ENCODE measurements around the gene TMCC1. TPM values are rescaled to one million over a fixed set of nuclear protein-coding genes. Genes with fewer than 3 reads are reported as not detected.
"Not testable (repeated sequence)": the region's sequence is repeated elsewhere in the genome, so short reads cannot be mapped to it uniquely, and the experiment has no call there.

The TMCC1 gene
- total and polyA plus RNA-seq, 12 donors = 5.3 to 36.0 (median 27.2) TPM

- H3K4me3 ChIP-seq = no peak overlapping the region
- H3K27ac ChIP-seq = no peak overlapping the region
- DNase-seq (no peak), ATAC-seq (no peak)
- no peaks in the 10 kb centered on the region for H3K36me3 ChIP-seq
- intact Hi-C loops (cut with DNase I) = no loop called here
- H3K4me1 ChIP-seq = no peaks in the 10 kb centered on the region
- TF ChIP-seq, protein P1, sequence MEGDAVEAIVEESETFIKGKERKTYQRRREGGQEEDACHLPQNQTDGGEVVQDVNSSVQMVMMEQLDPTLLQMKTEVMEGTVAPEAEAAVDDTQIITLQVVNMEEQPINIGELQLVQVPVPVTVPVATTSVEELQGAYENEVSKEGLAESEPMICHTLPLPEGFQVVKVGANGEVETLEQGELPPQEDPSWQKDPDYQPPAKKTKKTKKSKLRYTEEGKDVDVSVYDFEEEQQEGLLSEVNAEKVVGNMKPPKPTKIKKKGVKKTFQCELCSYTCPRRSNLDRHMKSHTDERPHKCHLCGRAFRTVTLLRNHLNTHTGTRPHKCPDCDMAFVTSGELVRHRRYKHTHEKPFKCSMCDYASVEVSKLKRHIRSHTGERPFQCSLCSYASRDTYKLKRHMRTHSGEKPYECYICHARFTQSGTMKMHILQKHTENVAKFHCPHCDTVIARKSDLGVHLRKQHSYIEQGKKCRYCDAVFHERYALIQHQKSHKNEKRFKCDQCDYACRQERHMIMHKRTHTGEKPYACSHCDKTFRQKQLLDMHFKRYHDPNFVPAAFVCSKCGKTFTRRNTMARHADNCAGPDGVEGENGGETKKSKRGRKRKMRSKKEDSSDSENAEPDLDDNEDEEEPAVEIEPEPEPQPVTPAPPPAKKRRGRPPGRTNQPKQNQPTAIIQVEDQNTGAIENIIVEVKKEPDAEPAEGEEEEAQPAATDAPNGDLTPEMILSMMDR (IDR thresholded peaks at IDR 0.05) = no peak
- H3K27me3 ChIP-seq = no peaks in the 10 kb centered on the region
- H3K9me3 ChIP-seq = no peaks in the 10 kb centered on the region
Observed at GRCh38 chr3:129764090-129764489, 129.4 kb downstream of the TMCC1 start.

GRCh38 chr3:129758785-129759320, 134.7 kb downstream of the TMCC1 start:
- intact Hi-C loops (cut with DNase I) = no loop called here
- Histone ChIP-seq H3K36me3 (peaks cover 0 to 5% (median 0%) of the 10 kb centered on the region in 9 donors), H3K9me3 (peaks cover 0 to 10% (median 0%) of the 10 kb centered on the region in 11 donors), H3K4me1 (peaks cover 0 to 18% (median 0%) of the 10 kb centered on the region in 9 donors), H3K4me3 (no peak overlapping the region), H3K27ac (no peak overlapping the region), H3K27me3 (no peaks in the 10 kb centered on the region)
- 69 to 72% methylated on average over 1 of the region's 1 CpG for WGBS, 2 donors
- DNase-seq = no peak
- TF ChIP-seq, protein P1 (IDR thresholded peaks at IDR 0.05) = no peak
- ATAC-seq = no peak

GRCh38 chr3:129758306-129758705, 135.2 kb downstream of the TMCC1 start:
- Histone ChIP-seq H3K9me3 (peaks cover 0 to 10% (median 0%) of the 10 kb centered on the region in 11 donors), H3K27me3 (no peaks in the 10 kb centered on the region), H3K27ac (no peak overlapping the region), H3K4me1 (peaks cover 0 to 18% (median 0%) of the 10 kb centered on the region in 9 donors), H3K36me3 (peaks cover 0 to 5% (median 0%) of the 10 kb centered on the region in 9 donors), H3K4me3 (no peak overlapping the region)
- TF ChIP-seq, protein P1 (IDR thresholded peaks at IDR 0.05) = no peak
- intact Hi-C loops (cut with DNase I) = no loop called here
- no peak for ATAC-seq
- DNase-seq = no peak
- WGBS, 2 donors = 96 to 97% methylated on average over 2 of the region's 2 CpGs

- WGBS, 2 donors = 97 to 99% methylated on average over 1 of the region's 1 CpG
- peak overlapping the region in 1 of 10 donors; percentile 41 for H3K27ac ChIP-seq
- no peaks in the 10 kb centered on the region for H3K27me3 ChIP-seq
- peaks cover 0 to 18% (median 0%) of the 10 kb centered on the region in 9 donors for H3K4me1 ChIP-seq
- DNase-seq = no peak
- peak in 1 of 8 donors; percentile 31 for ATAC-seq
- H3K4me3 ChIP-seq = no peak overlapping the region
- intact Hi-C loops (cut with DNase I) = no loop called here
- TF ChIP-seq, protein P1 (IDR thresholded peaks at IDR 0.05) = no peak
- peaks cover 0 to 20% (median 0%) of the 10 kb centered on the region in 11 donors for H3K9me3 ChIP-seq
- H3K36me3 ChIP-seq = peaks cover 0 to 5% (median 0%) of the 10 kb centered on the region in 9 donors
Observed at GRCh38 chr3:129756871-129757270, 136.6 kb downstream of the TMCC1 start.

- H3K27ac ChIP-seq; H3K36me3 ChIP-seq; intact Hi-C loops (cut with DNase I); ATAC-seq; H3K27me3 ChIP-seq; DNase-seq; H3K4me3 ChIP-seq: not testable (repeated sequence)
- Histone ChIP-seq H3K4me1 (peaks cover 0 to 13% (median 0%) of the 10 kb centered on the region in 9 donors), H3K9me3 (peaks cover 0 to 18% (median 0%) of the 10 kb centered on the region in 11 donors)
- 92 to 93% methylated on average over 2 of the region's 2 CpGs for WGBS, 2 donors
Observed at GRCh38 chr3:129751105-129751504, 142.4 kb downstream of the TMCC1 start.
